ENCODE data around the gene NUS1.
"Not testable (repeated sequence)": the region's sequence is repeated elsewhere in the genome, so short reads cannot be mapped to it uniquely, and the experiment has no call there.

GRCh38 chr6:117689584-117689983, 14.3 kb downstream of the NUS1 start:
- TF ChIP-seq CTCF (IDR thresholded peaks at IDR 0.05); ATF2 (CRISPR knock-in tag; IDR thresholded peaks at IDR 0.05; ENCODE audit: borderline replicate concordance, low read depth); NFYB (CRISPR knock-in tag; conservative IDR thresholded peaks at IDR 0.05; ENCODE audit: low read depth); TP53 (CRISPR knock-in tag; IDR thresholded peaks at IDR 0.05); MLX (CRISPR knock-in tag; IDR thresholded peaks at IDR 0.05); CREB1 (CRISPR knock-in tag; IDR thresholded peaks at IDR 0.05); ZNF423 (CRISPR knock-in tag; IDR thresholded peaks at IDR 0.05); USF1 (CRISPR knock-in tag; IDR thresholded peaks at IDR 0.05); MAX (CRISPR knock-in tag; IDR thresholded peaks at IDR 0.05): not testable (repeated sequence)

Measured in WTC11 (cell line).